Measurements from ENCODE around the gene PPME1.
"Not testable (repeated sequence)": the region's sequence is repeated elsewhere in the genome, so short reads cannot be mapped to it uniquely, and the experiment has no call there.

PPME1 gene

GRCh38 chr11:74170694-74171629 is at the start of gene PPME1, which contains the start of gene C2CD3:
PPME1 (plus strand) TSS chr11:74171289; CDS start chr11:74171422, 133 bp downstream.
C2CD3 (minus strand) TSS chr11:74171002; CDS start chr11:74170792, 210 bp downstream.
- peak; percentile 94 for DNase-seq (ENCODE audit: low spot score)

- no peak for DNase-seq (ENCODE audit: low spot score)
Measured at GRCh38 chr11:74121804-74122203, 49.3 kb upstream of the PPME1 start.

GRCh38 chr11:74123008-74123448 is 48.1 kb upstream of the PPME1 start:
- DNase-seq (ENCODE audit: low spot score): no peak

- not testable (repeated sequence) for DNase-seq (ENCODE audit: low spot score)
Measured at GRCh38 chr11:74129121-74129520, 42.0 kb upstream of the PPME1 start.

- no peak for DNase-seq (ENCODE audit: low spot score)
Measured at GRCh38 chr11:74132833-74133232, 38.3 kb upstream of the PPME1 start.

GRCh38 chr11:74133436-74133835 is 37.7 kb upstream of the PPME1 start:
- no peak for DNase-seq (ENCODE audit: low spot score)

GRCh38 chr11:74134661-74135060 is 36.4 kb upstream of the PPME1 start:
- DNase-seq (ENCODE audit: low spot score): no peak

GRCh38 chr11:74135127-74135840 is 35.8 kb upstream of the PPME1 start:
- DNase-seq (ENCODE audit: low spot score): no peak

- no peak for DNase-seq (ENCODE audit: low spot score)
Measured at GRCh38 chr11:74138021-74138420, 33.1 kb upstream of the PPME1 start.

- DNase-seq (ENCODE audit: low spot score): peak; percentile 38
Measured at GRCh38 chr11:74138572-74138971, 32.5 kb upstream of the PPME1 start.

GRCh38 chr11:74139151-74139918 is 31.8 kb upstream of the PPME1 start:
- DNase-seq (ENCODE audit: low spot score): no peak

GRCh38 chr11:74139919-74140431 is 31.1 kb upstream of the PPME1 start:
- DNase-seq (ENCODE audit: low spot score): not testable (repeated sequence)

GRCh38 chr11:74141241-74141695 is 29.8 kb upstream of the PPME1 start:
- peak; percentile 40 for DNase-seq (ENCODE audit: low spot score)

- DNase-seq (ENCODE audit: low spot score): no peak
Measured at GRCh38 chr11:74141908-74142307, 29.2 kb upstream of the PPME1 start.

- DNase-seq (ENCODE audit: low spot score): no peak
Measured at GRCh38 chr11:74142624-74143023, 28.5 kb upstream of the PPME1 start.

- no peak for DNase-seq (ENCODE audit: low spot score)
Measured at GRCh38 chr11:74144592-74144991, 26.5 kb upstream of the PPME1 start.

- no peak for DNase-seq (ENCODE audit: low spot score)
Measured at GRCh38 chr11:74147199-74147929, 23.7 kb upstream of the PPME1 start.

GRCh38 chr11:74153224-74153623 is 17.9 kb upstream of the PPME1 start:
- no peak for DNase-seq (ENCODE audit: low spot score)

GRCh38 chr11:74154620-74155281 is 16.3 kb upstream of the PPME1 start:
- DNase-seq (ENCODE audit: low spot score): no peak

GRCh38 chr11:74157169-74157568 is 13.9 kb upstream of the PPME1 start:
- no peak for DNase-seq (ENCODE audit: low spot score)

All from iPS-NIHi11 (cell line).